IMR-90 (cell line): ENCODE results near the gene MRM2. TPM values are rescaled to one million over a fixed set of nuclear protein-coding genes. Genes with fewer than 3 reads are reported as not detected.

Source experiments
- ATAC-seq: fragments of 200-7000 bp; cut with Tn5 transposase; 2 replicates; pipeline ENCODE4 v1.9.1; 2020; ENCODE audit warnings: low read depth, mild to moderate bottlenecking, moderate library complexity
- BruUV-seq: library from RNA; stranded (reverse); fragments of 400-500 nt; replicated peaks from 2 replicates; lab custom pipeline; 2021; lab: Mats Ljungman, UMichigan
- CTCF ChIA-PET: fragments of 300-600 bp; formaldehyde crosslinking; extraction: SDS; loops from one replicate; lab custom pipeline; 2021; ENCODE audit warnings: antibody characterized with exemption; lab: Yijun Ruan, JAX
- POLR2A ChIA-PET: fragments of 300-600 bp; sonication (Branson Sonifier 250); formaldehyde crosslinking; loops from one replicate; lab custom pipeline; 2022; ENCODE audit warnings: antibody characterized with exemption; ENCODE audit not compliant: unreplicated experiment; lab: Charles Lee
- DNase-seq: peaks from one replicate; pipeline ENCODE4 v3.0.0; 2013
- H2AFZ ChIP-seq: replicated peaks from 2 replicates; pipeline ENCODE3; 2013; ENCODE audit warnings: low read length, mild to moderate bottlenecking; ENCODE audit not compliant: poor library complexity
- H2AK5ac ChIP-seq: 2 replicates; pipeline ENCODE4 v1.6.1; 2013; ENCODE audit warnings: low read depth, low read length, inconsistent platforms
- H2AK9ac ChIP-seq: replicated peaks from 2 replicates; pipeline ENCODE3; 2013; ENCODE audit warnings: mild to moderate bottlenecking, low read depth, low read length, moderate library complexity; ENCODE audit not compliant: poor library complexity
- H2BK120ac ChIP-seq: 2 replicates; pipeline ENCODE4 v1.6.1; 2013; ENCODE audit warnings: low read depth, low read length, inconsistent platforms
- H2BK15ac ChIP-seq: 3 replicates; pipeline ENCODE4 v1.6.1; 2013; ENCODE audit warnings: low read depth, low read length, inconsistent platforms
- H2BK20ac ChIP-seq: 2 replicates; pipeline ENCODE4 v1.6.1; 2013; ENCODE audit warnings: low read depth, mild to moderate bottlenecking, inconsistent platforms, low read length, moderate library complexity
- H2BK5ac ChIP-seq: 2 replicates; pipeline ENCODE4 v1.6.1; 2013; ENCODE audit warnings: mild to moderate bottlenecking, low read depth, low read length, inconsistent platforms; ENCODE audit not compliant: poor library complexity, severe bottlenecking
- H3K14ac ChIP-seq: replicated peaks from 2 replicates; pipeline ENCODE4 v1.6.1; 2013; ENCODE audit warnings: low read depth, low read length, inconsistent platforms
- H3K18ac ChIP-seq: 2 replicates; pipeline ENCODE4 v1.6.1; 2013; ENCODE audit warnings: low read depth, low read length, control low read depth
- H3K23ac ChIP-seq: 2 replicates; pipeline ENCODE4 v1.6.1; 2013; ENCODE audit warnings: low read depth, low read length, inconsistent platforms
- H3K27ac ChIP-seq: 2 replicates; pipeline ENCODE4 v1.5.1; 2013; ENCODE audit warnings: mild to moderate bottlenecking, control low read depth, low read length; ENCODE audit not compliant: insufficient read depth
- H3K27me3 ChIP-seq: 2 replicates; pipeline ENCODE4 v1.6.1; 2013; ENCODE audit warnings: low read length; ENCODE audit not compliant: control insufficient read depth, insufficient read depth
- H3K36me3 ChIP-seq: 2 replicates; pipeline ENCODE4 v1.6.1; 2013; ENCODE audit warnings: low read length, mixed read lengths; ENCODE audit not compliant: control insufficient read depth, insufficient read depth
- H3K4ac ChIP-seq: 2 replicates; pipeline ENCODE4 v1.6.1; 2013; ENCODE audit warnings: low read depth, low read length, inconsistent platforms
- H3K4me1 ChIP-seq: 2 replicates; pipeline ENCODE4 v1.6.1; 2013; ENCODE audit warnings: low read length, mixed read lengths; ENCODE audit not compliant: control insufficient read depth, insufficient read depth
- H3K4me2 ChIP-seq: 2 replicates; pipeline ENCODE4 v1.6.1; 2013; ENCODE audit warnings: low read depth, mild to moderate bottlenecking, control low read depth, low read length, moderate library complexity
- H3K4me3 ChIP-seq: 2 replicates; pipeline ENCODE4 v1.5.1; 2013; ENCODE audit warnings: low read depth, mild to moderate bottlenecking, control low read depth, low read length, moderate library complexity; ENCODE audit not compliant: insufficient read depth
- H3K56ac ChIP-seq: 2 replicates; pipeline ENCODE4 v1.6.1; 2013; ENCODE audit warnings: low read length, inconsistent platforms; ENCODE audit not compliant: insufficient read depth; ENCODE audit errors: extremely low read depth
- H3K79me1 ChIP-seq, 2 experiments: 2 replicates each; pipeline ENCODE4 v1.6.1; 2013; ENCODE audit warnings: low read length in 2 of 2, inconsistent platforms in 1 of 2, low read depth in 1 of 2
- H3K9ac ChIP-seq: 2 replicates; pipeline ENCODE4 v1.6.1; 2013; ENCODE audit warnings: low read depth, low read length, control low read depth
- H3K9me1 ChIP-seq: 2 replicates; pipeline ENCODE4 v1.6.1; 2013; ENCODE audit warnings: low read length, inconsistent platforms; ENCODE audit not compliant: insufficient read depth
- H3K9me3 ChIP-seq: 2 replicates; pipeline ENCODE4 v1.6.1; 2013; ENCODE audit warnings: low read length; ENCODE audit not compliant: control insufficient read depth, insufficient read depth
- H4K20me1 ChIP-seq: 2 replicates; pipeline ENCODE4 v1.6.1; 2013; ENCODE audit warnings: low read length, inconsistent platforms; ENCODE audit not compliant: insufficient read depth
- H4K5ac ChIP-seq: 2 replicates; pipeline ENCODE4 v1.6.1; 2013; ENCODE audit warnings: mild to moderate bottlenecking, low read depth, low read length, control low read depth
- H4K8ac ChIP-seq, 2 experiments: 2 replicates each; pipeline ENCODE4 v1.6.1; 2013; ENCODE audit warnings: low read depth in 2 of 2, low read length in 2 of 2, control low read depth in 1 of 2, inconsistent platforms in 1 of 2
- H4K91ac ChIP-seq: 2 replicates; pipeline ENCODE4 v1.6.1; 2013; ENCODE audit warnings: low read depth, low read length, inconsistent platforms; ENCODE audit not compliant: insufficient read depth
- BHLHE40 ChIP-seq: fragments of 150-350 bp; IDR thresholded peaks from 2 replicates; pipeline ENCODE4 v1.6.1; 2016; ENCODE audit warnings: mild to moderate bottlenecking, low read depth, low read length
- CEBPB ChIP-seq: IDR thresholded peaks from 2 replicates; pipeline ENCODE4 v1.6.1; 2012; ENCODE audit warnings: low read depth, low read length, improper control_type of control experiment
- CHD1 ChIP-seq: IDR thresholded peaks from 2 replicates; pipeline ENCODE4 v1.6.1; 2012; ENCODE audit warnings: low read depth, low read length, improper control_type of control experiment
- CTCF ChIP-seq: conservative IDR thresholded peaks from 2 replicates; pipeline ENCODE4 v1.5.1; 2012; ENCODE audit warnings: mild to moderate bottlenecking, low read depth, low read length, improper control_type of control experiment
- ELK1 ChIP-seq: fragments of 150-350 bp; IDR thresholded peaks from 2 replicates; pipeline ENCODE4 v1.6.1; 2016; ENCODE audit warnings: low read depth, mild to moderate bottlenecking, low read length, moderate library complexity, borderline replicate concordance
- FOS ChIP-seq: fragments of 150-350 bp; IDR thresholded peaks from 2 replicates; pipeline ENCODE4 v1.6.1; 2016; ENCODE audit warnings: low read depth, low read length
- MAFK ChIP-seq: IDR thresholded peaks from 2 replicates; pipeline ENCODE4 v1.6.1; 2012; ENCODE audit warnings: low read depth, low read length, improper control_type of control experiment
- MAZ ChIP-seq: IDR thresholded peaks from 2 replicates; pipeline ENCODE4 v1.6.1; 2012; ENCODE audit warnings: low read depth, mild to moderate bottlenecking, low read length, improper control_type of control experiment, moderate library complexity, borderline replicate concordance
- MXI1 ChIP-seq: IDR thresholded peaks from 2 replicates; pipeline ENCODE4 v1.6.1; 2012; ENCODE audit warnings: low read depth, mild to moderate bottlenecking, low read length, moderate library complexity, borderline replicate concordance
- NFE2L2 ChIP-seq: fragments of 150-350 bp; IDR thresholded peaks from 2 replicates; pipeline ENCODE4 v1.6.1; 2016; ENCODE audit warnings: low read depth, mild to moderate bottlenecking, low read length
- POLR2A ChIP-seq: IDR thresholded peaks from 2 replicates; pipeline ENCODE4 v1.6.1; 2012; ENCODE audit warnings: mild to moderate bottlenecking, low read depth, low read length
- RAD21 ChIP-seq: IDR thresholded peaks from 2 replicates; pipeline ENCODE4 v1.6.1; 2012; ENCODE audit warnings: low read length, improper control_type of control experiment
- RCOR1 ChIP-seq: IDR thresholded peaks from 2 replicates; pipeline ENCODE4 v1.6.1; 2012; ENCODE audit warnings: mild to moderate bottlenecking, low read length, improper control_type of control experiment; ENCODE audit not compliant: insufficient replicate concordance
- RFX5 ChIP-seq: IDR thresholded peaks from 2 replicates; pipeline ENCODE4 v1.8.0; 2012; ENCODE audit warnings: low read depth, mild to moderate bottlenecking, low read length, moderate library complexity
- SMC3 ChIP-seq: fragments of 150-350 bp; IDR thresholded peaks from 2 replicates; pipeline ENCODE4 v1.6.1; 2016; ENCODE audit warnings: low read depth, mild to moderate bottlenecking, antibody characterized with exemption, low read length, moderate library complexity
- USF2 ChIP-seq: fragments of 150-350 bp; IDR thresholded peaks from 2 replicates; pipeline ENCODE4 v1.6.1; 2017; ENCODE audit warnings: mild to moderate bottlenecking, antibody characterized with exemption, low read length, low read depth
- WGBS, 2 experiments: methylation state at CpG; one replicate each; pipeline versions ENCODE4 v1.1.5 to v1.1.7; 2013; ENCODE audit warnings: missing lambda C conversion rate in 2 of 2; ENCODE audit not compliant: insufficient read length in 1 of 2; ENCODE audit errors: extremely low coverage in 2 of 2; 5-methylcytosine and 5-hydroxymethylcytosine counted together
- dilution Hi-C: fragments of 300-500 bp; cut with HindIII; formaldehyde crosslinking; loops from one replicate; pipeline ENCODE4 v1.14.3; 2018; ENCODE audit warnings: low sequenced_read_pairs; ENCODE audit not compliant: unreplicated experiment
- in situ Hi-C: fragments of 300-500 bp; cut with MboI; formaldehyde crosslinking; loops from 3 replicates; pipeline ENCODE4 v1.14.3; 2019; ENCODE audit warnings: low sequenced_read_pairs, inconsistent platforms, mixed read lengths
- intact Hi-C: fragments of 100-400 bp; cut with micrococcal nuclease; formaldehyde crosslinking; loops from 2 replicates; pipeline ENCODE4 v1.10.0; 2022
- polyA plus RNA-seq, 3 experiments: library from polyadenylated mRNA; depleted of rRNA; stranded (reverse); fragments of >200 nt; gene quantifications; 2 replicates each; pipeline ENCODE4 v1.2.3, GENCODE V29; 2012; ENCODE audit warnings: low replicate concordance in 1 of 3
- total RNA-seq: library from RNA; depleted of rRNA; stranded (reverse); fragments of >200 nt; gene quantifications from 2 replicates; pipeline ENCODE4 v1.2.3, GENCODE V29; 2012

The MRM2 gene
- total and polyA plus RNA-seq, 2 of the 4 experiments (the other 2 are of a cell fraction): 19.1 to 23.8 TPM

- H3K4me1 ChIP-seq: peaks cover 16% of the 10 kb centered on the region
- ATAC-seq: no peak
- no peak overlapping the region for H2AFZ ChIP-seq
- H3K9me1 ChIP-seq: peaks cover 23% of the 10 kb centered on the region
- H3K14ac ChIP-seq: no peak overlapping the region
- no peak overlapping the region for H4K8ac ChIP-seq
- no peak overlapping the region for H2AK9ac ChIP-seq
- H3K9ac ChIP-seq: no peak overlapping the region
- no peak overlapping the region for H4K5ac ChIP-seq
- no peak for DNase-seq
- no peak overlapping the region for H2BK120ac ChIP-seq
- ChIA-PET POLR2A (interaction anchor here (0.8 kb wide), 1 partner anchor 15 kb away, joined by 3 read pairs; no protein-coding TSS in a partner anchor), CTCF (no interaction called here)
- BruUV-seq: no TSS peak
- no peaks in the 10 kb centered on the region; the same call in 1 of the 2 replicates for H4K20me1 ChIP-seq
- H3K36me3 ChIP-seq: peaks cover 12% of the 10 kb centered on the region
- no peak overlapping the region for H3K18ac ChIP-seq
- H3K4me3 ChIP-seq: no peak overlapping the region
- H3K79me1 ChIP-seq: peaks cover 0 to 36% of the 10 kb centered on the region in 2 experiments; a peak in 2 of 4 replicates
- no peak overlapping the region for H3K56ac ChIP-seq
- no peaks in the 10 kb centered on the region for H3K9me3 ChIP-seq
- no peak overlapping the region for H3K4me2 ChIP-seq
- dilution Hi-C loops: no loop called here
- 90% methylated on average over 2 of the region's 10 CpGs; no CpG with 5 or more reads in 1 of the 2 experiments for WGBS, 2 experiments
- H2AK5ac ChIP-seq: no peak overlapping the region
- H3K23ac ChIP-seq: no peak overlapping the region
- in situ Hi-C loops: no loop called here
- intact Hi-C loops: no loop called here
- no peak overlapping the region for H4K91ac ChIP-seq
- H2BK15ac ChIP-seq: no peak overlapping the region
- no peaks in the 10 kb centered on the region for H3K27me3 ChIP-seq
- H2BK5ac ChIP-seq: no peak overlapping the region
- TF ChIP-seq RCOR1 (no peak), MAFK (no peak), CEBPB (no peak), RAD21 (no peak), FOS (no peak), CTCF (no peak), SMC3 (no peak), MXI1 (no peak), NFE2L2 (no peak), CHD1 (no peak), RFX5 (no peak), POLR2A (no peak), BHLHE40 (no peak), USF2 (no peak), ELK1 (no peak), MAZ (no peak)
- no peak overlapping the region for H3K27ac ChIP-seq
- H3K4ac ChIP-seq: no peak overlapping the region
- H2BK20ac ChIP-seq: no peak overlapping the region
Measured at GRCh38 chr7:2251381-2251780, 9.4 kb upstream of the MRM2 start.
